Fibroblast of lung (primary cell): ENCODE results near the gene SNRNP25. TPM values are rescaled to one million over a fixed set of nuclear protein-coding genes. Genes with fewer than 3 reads are reported as not detected.

Experiments used
- DNase-seq, 2 donors: peaks; one replicate each; pipeline versions ENCODE4 v3.0.0 to v3.0.0-alpha.2; 2010; ENCODE audit warnings: low read depth in 2 of 2
- H2AFZ ChIP-seq: 2 replicates; pipeline ENCODE4 v1.5.1; 2012; ENCODE audit warnings: low read length, control low read depth, inconsistent platforms
- H3K27ac ChIP-seq: 2 replicates; pipeline ENCODE4 v1.5.1; 2011; ENCODE audit warnings: low read length, control low read depth; ENCODE audit not compliant: insufficient read depth
- H3K27me3 ChIP-seq: 2 replicates; pipeline ENCODE4 v1.5.1; 2011; ENCODE audit warnings: mild to moderate bottlenecking, low read length; ENCODE audit not compliant: control insufficient read depth, insufficient read depth
- H3K36me3 ChIP-seq: 2 replicates; pipeline ENCODE4 v1.5.1; 2011; ENCODE audit warnings: low read length; ENCODE audit not compliant: control insufficient read depth, insufficient read depth
- H3K4me1 ChIP-seq: 2 replicates; pipeline ENCODE4 v1.5.1; 2011; ENCODE audit warnings: low read length; ENCODE audit not compliant: control insufficient read depth, insufficient read depth; ENCODE audit errors: extremely low read depth
- H3K4me2 ChIP-seq: 2 replicates; pipeline ENCODE4 v1.5.1; 2011; ENCODE audit warnings: low read length, control low read depth; ENCODE audit not compliant: insufficient read depth; ENCODE audit errors: extremely low read depth
- H3K4me3 ChIP-seq, 4 experiments: fragments of 200-600 bp in 1 of 4; sonication (generic) in 1 of 4; replicated peaks in 1 of 4; 2 replicates each; pipeline ENCODE4 v1.5.1; 2011 to 2016; ENCODE audit warnings: low read length in 4 of 4, low read depth in 3 of 4, mild to moderate bottlenecking in 3 of 4, control low read depth in 2 of 4, inconsistent platforms in 1 of 4, mixed read lengths in 1 of 4; ENCODE audit not compliant: insufficient read depth in 1 of 4; ENCODE audit errors: control extremely low read depth in 1 of 4
- H3K79me2 ChIP-seq: 2 replicates; pipeline ENCODE4 v1.5.1; 2012; ENCODE audit warnings: mild to moderate bottlenecking, low read length, inconsistent platforms; ENCODE audit not compliant: control insufficient read depth, insufficient read depth
- H3K9ac ChIP-seq: 2 replicates; pipeline ENCODE4 v1.5.1; 2011; ENCODE audit warnings: mild to moderate bottlenecking, low read length, control low read depth; ENCODE audit not compliant: insufficient read depth
- H3K9me3 ChIP-seq: 2 replicates; pipeline ENCODE4 v1.5.1; 2012; ENCODE audit warnings: low read depth, low read length; ENCODE audit not compliant: control insufficient read depth, insufficient read depth
- H4K20me1 ChIP-seq: 2 replicates; pipeline ENCODE4 v1.5.1; 2011; ENCODE audit warnings: low read length; ENCODE audit not compliant: control insufficient read depth, insufficient read depth; ENCODE audit errors: extremely low read depth
- EZH2 ChIP-seq: IDR thresholded peaks from 2 replicates; pipeline ENCODE4 v1.5.1; 2012; ENCODE audit warnings: low read length, control low read depth, mild to moderate bottlenecking; ENCODE audit errors: missing control alignments
- polyA plus RNA-seq, 2 donors: library from polyadenylated mRNA; depleted of rRNA in 1 of 2; stranded (reverse) in 1 of 2; unstranded in 1 of 2; fragments of >200 nt; gene quantifications; 2 replicates each; pipeline ENCODE4 v1.2.1, GENCODE V29; 2011 to 2012; ENCODE audit warnings: missing spikeins in 1 of 2
- total RNA-seq: library from RNA; depleted of rRNA; stranded (reverse); fragments of >200 nt; gene quantifications from 2 replicates; pipeline ENCODE4 v1.2.1, GENCODE V29; 2014
- TF ChIP-seq, protein P1 (sequence below), 2 donors: IDR thresholded peaks in 1 of 2; conservative IDR thresholded peaks in 1 of 2; 1 replicate in 1 of 2; 2 replicates in 1 of 2; pipeline ENCODE4 v1.5.1; 2011 to 2012; ENCODE audit warnings: low read length in 2 of 2, control low read depth in 1 of 2, inconsistent platforms in 1 of 2, low read depth in 1 of 2, mild to moderate bottlenecking in 1 of 2

Gene SNRNP25
- total and polyA plus RNA-seq, 2 donors (not counting 1 experiment from before 2014, with no cell fraction given), result 20.5 to 25.9 TPM

- peaks cover 36% of the 10 kb centered on the region for H3K4me1 ChIP-seq
- H4K20me1 ChIP-seq, result no peaks in the 10 kb centered on the region
Observed at GRCh38 chr16:78444-79150, 25.0 kb downstream of the SNRNP25 start.

GRCh38 chr16:79151-80054, 25.8 kb downstream of the SNRNP25 start:
- Histone ChIP-seq H3K4me2 (peak overlapping the region; percentile 99), H3K9ac (peak overlapping the region; percentile 91), H3K36me3 (peaks cover 24% of the 10 kb centered on the region), H2AFZ (no peak overlapping the region), H3K27ac (peak overlapping the region; percentile 96), H3K9me3 (no peaks in the 10 kb centered on the region), H3K79me2 (peaks cover 29% of the 10 kb centered on the region), H4K20me1 (no peaks in the 10 kb centered on the region), H3K27me3 (no peaks in the 10 kb centered on the region), H3K4me1 (peaks cover 41% of the 10 kb centered on the region), H3K4me3 (peak overlapping the region; percentile 61 to 73 (median 68))
- TF ChIP-seq EZH2, result no peak
- TF ChIP-seq, protein P1, sequence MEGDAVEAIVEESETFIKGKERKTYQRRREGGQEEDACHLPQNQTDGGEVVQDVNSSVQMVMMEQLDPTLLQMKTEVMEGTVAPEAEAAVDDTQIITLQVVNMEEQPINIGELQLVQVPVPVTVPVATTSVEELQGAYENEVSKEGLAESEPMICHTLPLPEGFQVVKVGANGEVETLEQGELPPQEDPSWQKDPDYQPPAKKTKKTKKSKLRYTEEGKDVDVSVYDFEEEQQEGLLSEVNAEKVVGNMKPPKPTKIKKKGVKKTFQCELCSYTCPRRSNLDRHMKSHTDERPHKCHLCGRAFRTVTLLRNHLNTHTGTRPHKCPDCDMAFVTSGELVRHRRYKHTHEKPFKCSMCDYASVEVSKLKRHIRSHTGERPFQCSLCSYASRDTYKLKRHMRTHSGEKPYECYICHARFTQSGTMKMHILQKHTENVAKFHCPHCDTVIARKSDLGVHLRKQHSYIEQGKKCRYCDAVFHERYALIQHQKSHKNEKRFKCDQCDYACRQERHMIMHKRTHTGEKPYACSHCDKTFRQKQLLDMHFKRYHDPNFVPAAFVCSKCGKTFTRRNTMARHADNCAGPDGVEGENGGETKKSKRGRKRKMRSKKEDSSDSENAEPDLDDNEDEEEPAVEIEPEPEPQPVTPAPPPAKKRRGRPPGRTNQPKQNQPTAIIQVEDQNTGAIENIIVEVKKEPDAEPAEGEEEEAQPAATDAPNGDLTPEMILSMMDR (conservative IDR thresholded peaks at IDR 0.05 in 1 of 2, IDR thresholded peaks at IDR 0.05 in 1 of 2; ENCODE audit: low read depth in 1 of 2, low read length in 2 of 2), result no peak
- peak; percentile 16 to 20 for DNase-seq

More at GRCh38 chr16:78444-79150, 25.0 kb downstream of the SNRNP25 start:
- H3K79me2 ChIP-seq, result peaks cover 29% of the 10 kb centered on the region
- peak; percentile 58 to 59 for DNase-seq
- no peaks in the 10 kb centered on the region for H3K9me3 ChIP-seq
- no peak for TF ChIP-seq EZH2
- TF ChIP-seq, protein P1 (conservative IDR thresholded peaks at IDR 0.05 in 1 of 2, IDR thresholded peaks at IDR 0.05 in 1 of 2; ENCODE audit: low read depth in 1 of 2, low read length in 2 of 2), result no peak
- H3K4me3 ChIP-seq, result peak overlapping the region; percentile 61 to 73 (median 68)
- H3K36me3 ChIP-seq, result peaks cover 22% of the 10 kb centered on the region
- H3K27ac ChIP-seq, result peak overlapping the region; percentile 96
- H3K4me2 ChIP-seq, result peak overlapping the region; percentile 99
- peak overlapping the region; percentile 91 for H3K9ac ChIP-seq
- no peak overlapping the region for H2AFZ ChIP-seq
- no peaks in the 10 kb centered on the region for H3K27me3 ChIP-seq

DNA sequence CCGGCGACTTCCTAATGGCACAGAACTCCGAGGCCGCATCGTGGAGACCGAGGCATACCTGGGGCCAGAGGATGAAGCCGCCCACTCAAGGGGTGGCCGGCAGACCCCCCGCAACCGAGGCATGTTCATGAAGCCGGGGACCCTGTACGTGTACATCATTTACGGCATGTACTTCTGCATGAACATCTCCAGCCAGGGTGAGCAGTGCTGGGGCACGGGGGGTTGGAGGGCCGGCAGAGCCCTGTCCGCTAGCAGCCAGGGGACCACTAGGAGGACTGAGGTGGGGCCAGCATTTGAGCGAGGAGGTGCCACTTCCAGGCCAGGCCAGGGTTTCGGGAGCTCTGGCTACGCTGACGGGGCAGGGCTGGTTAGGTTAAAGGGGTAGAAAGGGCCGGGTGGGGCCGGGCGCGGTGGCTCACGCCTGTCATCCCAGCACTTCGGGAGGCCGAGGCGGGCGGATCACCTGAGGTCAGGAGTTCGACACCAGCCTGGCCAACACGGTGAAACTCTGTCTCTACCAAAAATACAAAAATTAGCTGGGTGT, 29.5 kb downstream of the SNRNP25 start:
- no peak overlapping the region for H3K4me3 ChIP-seq
- peaks cover 44% of the 10 kb centered on the region for H3K79me2 ChIP-seq
- no peak overlapping the region for H2AFZ ChIP-seq
- no peaks in the 10 kb centered on the region for H4K20me1 ChIP-seq
- no peaks in the 10 kb centered on the region for H3K27me3 ChIP-seq
- H3K4me2 ChIP-seq, result no peak overlapping the region
- H3K9ac ChIP-seq, result no peak overlapping the region
- H3K36me3 ChIP-seq, result peaks cover 42% of the 10 kb centered on the region
- H3K27ac ChIP-seq, result no peak overlapping the region
- TF ChIP-seq, protein P1 (conservative IDR thresholded peaks at IDR 0.05 in 1 of 2, IDR thresholded peaks at IDR 0.05 in 1 of 2; ENCODE audit: low read depth in 1 of 2, low read length in 2 of 2), result no peak
- no peak for TF ChIP-seq EZH2
- H3K4me1 ChIP-seq, result peaks cover 38% of the 10 kb centered on the region
- DNase-seq, result no peak
- no peaks in the 10 kb centered on the region for H3K9me3 ChIP-seq
